ENCODE measurements around the gene IL36RN. TPM values are rescaled to one million over a fixed set of nuclear protein-coding genes. Genes with fewer than 3 reads are reported as not detected.

Gene IL36RN
- polyA plus RNA-seq, 1 of the 3 experiments (the other 2 are of a cell fraction) = not detected

GRCh38 chr2:113075030-113075429 is 16.0 kb downstream of the IL36RN start:
- Histone ChIP-seq H3F3A (replicated peaks; ENCODE audit: insufficient read depth) (no peaks in the 10 kb centered on the region), H2AFZ (ENCODE audit: low read depth) (no peak overlapping the region), H4K20me1 (ENCODE audit: insufficient read depth) (no peaks in the 10 kb centered on the region), H3K36me3 (replicated peaks in 1 of 2; ENCODE audit: control insufficient read depth in 1 of 2, insufficient read depth in 2 of 2, low read length in 1 of 2) (no peaks in the 10 kb centered on the region), H3K4me3 (ENCODE audit: low read depth in 2 of 2, low read length in 1 of 2) (no peak overlapping the region), H3K4me1 (ENCODE audit: control insufficient read depth in 1 of 2, insufficient read depth in 2 of 2, low read depth in 1 of 2, low read length in 1 of 2) (no peaks in the 10 kb centered on the region), H3K9ac (no peak overlapping the region), H3K79me2 (ENCODE audit: insufficient read depth) (no peaks in the 10 kb centered on the region), H3K4me2 (no peak overlapping the region), H3K9me2 (no peaks in the 10 kb centered on the region), H3K9me3 (no peaks in the 10 kb centered on the region), H3K27me3 (ENCODE audit: insufficient read depth) (no peaks in the 10 kb centered on the region; the same call in 1 of the 2 replicates), H3K27ac (ENCODE audit: low read depth in 2 of 2, low read length in 1 of 2) (no peak overlapping the region)
- ChIA-PET CTCF (interaction anchor here (1.1 kb wide), 1 partner anchor 63 kb away, joined by 4 read pairs; no protein-coding TSS in a partner anchor), POLR2A (no interaction called here)
- WGBS (ENCODE audit: low lambda C conversion rate) = 4% methylated on average over 4 of the region's 5 CpGs
- DNase-seq = no peak
- TF ChIP-seq SIN3A (IDR thresholded peaks at IDR 0.05; ENCODE audit: borderline replicate concordance, low read depth, low read length) (no peak), MXI1 (IDR thresholded peaks at IDR 0.05; ENCODE audit: low read depth, low read length) (no peak), POLR2AphosphoS5 (IDR thresholded peaks at IDR 0.05; ENCODE audit: low read depth, low read length) (no peak), NRF1 (IDR thresholded peaks at IDR 0.05; ENCODE audit: low read depth, low read length) (no peak), TCF12 (IDR thresholded peaks at IDR 0.05) (no peak), RAD21 (IDR thresholded peaks at IDR 0.05; ENCODE audit: low read length) (no peak), MEF2A (IDR thresholded peaks at IDR 0.05; ENCODE audit: borderline replicate concordance, low read depth) (no peak), RXRA (IDR thresholded peaks at IDR 0.05; ENCODE audit: borderline replicate concordance, low read depth) (no peak), USF1 (IDR thresholded peaks at IDR 0.05; ENCODE audit: borderline replicate concordance, low read depth) (no peak), GABPA (IDR thresholded peaks at IDR 0.05; ENCODE audit: low read depth) (no peak), RCOR1 (IDR thresholded peaks at IDR 0.05; ENCODE audit: low read length) (no peak)

GRCh38 chr2:113075600-113075999 is 16.6 kb downstream of the IL36RN start:
- Histone ChIP-seq H3K79me2 (ENCODE audit: insufficient read depth) (no peaks in the 10 kb centered on the region), H4K20me1 (ENCODE audit: insufficient read depth) (no peaks in the 10 kb centered on the region), H3K27ac (ENCODE audit: low read depth in 2 of 2, low read length in 1 of 2) (no peak overlapping the region), H3K27me3 (ENCODE audit: insufficient read depth) (no peaks in the 10 kb centered on the region; the same call in 1 of the 2 replicates), H2AFZ (ENCODE audit: low read depth) (no peak overlapping the region), H3K36me3 (replicated peaks in 1 of 2; ENCODE audit: control insufficient read depth in 1 of 2, insufficient read depth in 2 of 2, low read length in 1 of 2) (no peaks in the 10 kb centered on the region), H3F3A (replicated peaks; ENCODE audit: insufficient read depth) (no peaks in the 10 kb centered on the region), H3K4me1 (ENCODE audit: control insufficient read depth in 1 of 2, insufficient read depth in 2 of 2, low read depth in 1 of 2, low read length in 1 of 2) (no peaks in the 10 kb centered on the region), H3K9ac (no peak overlapping the region), H3K9me3 (no peaks in the 10 kb centered on the region), H3K9me2 (no peaks in the 10 kb centered on the region), H3K4me2 (no peak overlapping the region), H3K4me3 (ENCODE audit: low read depth in 2 of 2, low read length in 1 of 2) (no peak overlapping the region)
- WGBS (ENCODE audit: low lambda C conversion rate) = 7% methylated on average over 3 of the region's 3 CpGs
- ChIA-PET POLR2A (no interaction called here), CTCF (interaction anchor here (0.8 to 1.4 kb wide), 3 partner anchors 10 to 63 kb away, joined by 3 to 4 read pairs (median 4); no protein-coding TSS in a partner anchor)
- TF ChIP-seq TCF12 (IDR thresholded peaks at IDR 0.05) = no peak
- TF ChIP-seq ELF1 (IDR thresholded peaks at IDR 0.05) = no peak
- no peak for TF ChIP-seq IRF3 (IDR thresholded peaks at IDR 0.05; ENCODE audit: low read depth, low read length)
- TF ChIP-seq RFX5 (IDR thresholded peaks at IDR 0.05; ENCODE audit: low read length) = no peak
- no peak for TF ChIP-seq RAD21 (IDR thresholded peaks at IDR 0.05; ENCODE audit: low read length)
- no peak for TF ChIP-seq MXI1 (IDR thresholded peaks at IDR 0.05; ENCODE audit: low read depth, low read length)
- TF ChIP-seq SMC3 (IDR thresholded peaks at IDR 0.05; ENCODE audit: low read depth, low read length) = no peak
- DNase-seq = no peak

Measured in SK-N-SH (cell line).